ENCODE measurements around the gene SLC27A4.
A peak's percentile ranks its signal among the peaks of the same experiment; 100 is the strongest.

Gene SLC27A4

DNA sequence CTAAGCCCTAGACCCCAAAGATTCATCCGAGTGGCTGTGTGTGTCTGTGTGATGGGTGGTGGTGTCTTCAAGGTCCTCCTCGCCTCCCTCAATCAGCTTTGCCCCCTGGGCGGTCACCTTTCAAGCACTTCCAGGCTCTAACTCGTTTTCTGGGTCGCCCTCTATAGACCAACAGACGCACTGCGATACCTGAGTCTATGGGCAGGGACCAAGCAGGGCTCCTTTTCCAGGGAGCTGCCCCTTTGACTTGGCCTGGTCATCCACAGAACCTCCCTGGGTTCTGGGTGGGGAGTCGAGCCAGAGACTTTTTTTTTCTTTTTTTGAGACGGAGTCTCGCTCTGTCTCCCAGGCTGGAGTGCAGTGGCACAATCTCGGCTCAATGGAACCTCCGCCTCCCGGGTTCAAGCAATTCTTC lies 1.1 kb downstream of the SLC27A4 start:
- Histone ChIP-seq H3K4me3 (ENCODE audit: low read length in 2 of 2) (peak overlapping the region; percentile 67 to 85), H4K8ac (ENCODE audit: low read depth, low read length) (no peak overlapping the region), H3K18ac (ENCODE audit: low read length) (no peak overlapping the region), H2AK5ac (ENCODE audit: low read depth, low read length) (peak overlapping the region; percentile 15), H3K9me3 (replicated peaks in 1 of 2; ENCODE audit: control insufficient read depth in 2 of 2, insufficient read depth in 1 of 2, low read depth in 1 of 2, low read length in 2 of 2) (no peaks in the 10 kb centered on the region), H3K23ac (ENCODE audit: low read depth, low read length, poor library complexity) (peak overlapping the region; percentile 52), H3K36me3 (replicated peaks in 1 of 2; ENCODE audit: control insufficient read depth in 2 of 2, insufficient read depth in 2 of 2, low read length in 2 of 2) (peaks cover 12 to 42% of the 10 kb centered on the region in 2 donors), H2BK12ac (ENCODE audit: low read length) (no peak overlapping the region), H2BK15ac (ENCODE audit: low read length) (no peak overlapping the region), H3K79me1 (ENCODE audit: low read depth, low read length) (no peaks in the 10 kb centered on the region), H3K4me1 (ENCODE audit: control insufficient read depth in 2 of 2, insufficient read depth in 1 of 2, low read depth in 1 of 2, low read length in 2 of 2) (peaks cover 4 to 9% of the 10 kb centered on the region in 2 donors), H2BK120ac (ENCODE audit: low read depth, low read length) (no peak overlapping the region), H3K4me2 (ENCODE audit: insufficient read depth, low read length, poor library complexity, severe bottlenecking) (peak overlapping the region; percentile 97), H3K14ac (ENCODE audit: low read length) (no peak overlapping the region), H3K9ac (ENCODE audit: low read depth, low read length, poor library complexity) (no peak overlapping the region), H4K91ac (ENCODE audit: low read depth, low read length, poor library complexity) (no peak overlapping the region), H3K4ac (ENCODE audit: low read length) (no peak overlapping the region), H2AFZ (ENCODE audit: low read length) (peak overlapping the region; percentile 97), H3K27ac (replicated peaks; ENCODE audit: low read length) (no peak overlapping the region), H3K27me3 (ENCODE audit: control insufficient read depth in 3 of 3, insufficient read depth in 3 of 3, low read depth in 1 of 3, low read length in 3 of 3) (peaks cover 0 to 7% (median 2%) of the 10 kb centered on the region in 3 experiments), H2BK5ac (ENCODE audit: low read length) (no peak overlapping the region)
- no peak for DNase-seq (ENCODE audit: low spot score)
- no CpG with 5 or more reads among the region's 13 CpGs for WGBS, 2 donors (ENCODE audit: extremely low coverage in 2 of 2, insufficient read length in 2 of 2, insufficient replicate concordance in 1 of 2)

DNA sequence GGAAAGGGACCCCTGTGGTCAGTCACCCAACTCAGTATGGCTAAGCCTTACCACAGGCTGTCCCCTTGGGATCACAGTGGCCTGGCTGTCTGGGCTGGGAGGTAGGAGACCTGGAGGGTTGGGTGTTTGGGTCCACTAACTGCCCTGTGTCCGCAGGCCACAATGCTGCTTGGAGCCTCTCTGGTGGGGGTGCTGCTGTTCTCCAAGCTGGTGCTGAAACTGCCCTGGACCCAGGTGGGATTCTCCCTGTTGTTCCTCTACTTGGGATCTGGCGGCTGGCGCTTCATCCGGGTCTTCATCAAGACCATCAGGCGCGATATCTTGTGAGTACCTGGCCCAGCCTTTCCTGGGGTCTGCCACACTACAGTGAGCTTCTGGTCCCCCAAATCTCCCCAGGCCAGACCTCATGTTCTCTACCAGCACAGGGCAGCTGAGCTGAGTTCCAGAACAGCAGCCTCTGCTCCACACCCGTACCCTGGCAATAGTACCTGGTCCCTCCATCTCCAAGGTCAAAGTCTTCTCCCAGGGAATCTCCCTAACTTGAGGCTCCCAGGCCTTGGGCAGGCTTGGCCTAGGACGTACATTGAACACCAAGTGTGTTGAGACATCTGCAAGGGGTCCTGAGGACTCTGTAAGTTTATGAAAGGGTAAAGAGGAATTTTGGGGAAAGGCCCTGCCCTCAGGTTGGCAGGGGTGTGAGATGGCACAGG lies 2.8 kb downstream of the SLC27A4 start:
- Histone ChIP-seq H2BK120ac (ENCODE audit: low read depth, low read length) (no peak overlapping the region), H3K18ac (ENCODE audit: low read length) (no peak overlapping the region), H2BK15ac (ENCODE audit: low read length) (no peak overlapping the region), H3K27me3 (ENCODE audit: control insufficient read depth in 3 of 3, insufficient read depth in 3 of 3, low read depth in 1 of 3, low read length in 3 of 3) (peaks cover 0 to 7% (median 2%) of the 10 kb centered on the region in 3 experiments), H3K4me2 (ENCODE audit: insufficient read depth, low read length, poor library complexity, severe bottlenecking) (no peak overlapping the region), H3K9me3 (replicated peaks in 1 of 2; ENCODE audit: control insufficient read depth in 2 of 2, insufficient read depth in 1 of 2, low read depth in 1 of 2, low read length in 2 of 2) (no peaks in the 10 kb centered on the region), H2BK5ac (ENCODE audit: low read length) (no peak overlapping the region), H3K79me1 (ENCODE audit: low read depth, low read length) (no peaks in the 10 kb centered on the region), H3K14ac (ENCODE audit: low read length) (no peak overlapping the region), H4K91ac (ENCODE audit: low read depth, low read length, poor library complexity) (no peak overlapping the region), H3K4ac (ENCODE audit: low read length) (no peak overlapping the region), H3K9ac (ENCODE audit: low read depth, low read length, poor library complexity) (no peak overlapping the region), H3K36me3 (replicated peaks in 1 of 2; ENCODE audit: control insufficient read depth in 2 of 2, insufficient read depth in 2 of 2, low read length in 2 of 2) (peaks cover 12 to 59% of the 10 kb centered on the region in 2 donors), H3K4me1 (ENCODE audit: control insufficient read depth in 2 of 2, insufficient read depth in 1 of 2, low read depth in 1 of 2, low read length in 2 of 2) (peaks cover 4 to 9% of the 10 kb centered on the region in 2 donors), H3K27ac (replicated peaks; ENCODE audit: low read length) (no peak overlapping the region), H3K4me3 (ENCODE audit: low read length in 2 of 2) (no peak overlapping the region), H3K23ac (ENCODE audit: low read depth, low read length, poor library complexity) (no peak overlapping the region), H2AK5ac (ENCODE audit: low read depth, low read length) (peak overlapping the region; percentile 42), H2BK12ac (ENCODE audit: low read length) (no peak overlapping the region), H4K8ac (ENCODE audit: low read depth, low read length) (no peak overlapping the region), H2AFZ (ENCODE audit: low read length) (no peak overlapping the region)
- WGBS, 2 donors (ENCODE audit: extremely low coverage in 2 of 2, insufficient read length in 2 of 2, insufficient replicate concordance in 1 of 2): no CpG with 5 or more reads among the region's 8 CpGs
- no peak for DNase-seq (ENCODE audit: low spot score)

DNA sequence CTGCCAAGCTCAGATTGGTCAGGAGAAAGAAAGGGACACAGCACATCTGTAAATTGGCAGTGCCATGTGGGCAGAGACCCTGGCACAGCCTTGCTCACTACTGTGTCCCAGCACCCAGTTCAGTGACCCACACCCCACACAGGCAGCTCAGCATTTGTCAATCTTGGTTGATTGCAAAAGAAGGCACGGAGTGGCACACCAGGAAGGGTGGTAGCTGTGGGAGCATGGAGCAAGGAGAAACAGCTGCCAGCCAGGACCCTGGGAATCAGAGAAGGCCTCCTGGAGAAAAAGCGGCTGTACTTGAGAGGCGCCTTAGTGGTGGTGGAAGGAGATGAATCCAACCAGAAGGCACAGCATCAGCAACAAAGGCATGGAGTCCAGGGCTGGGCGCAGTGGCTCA lies 3.5 kb downstream of the SLC27A4 start:
- Histone ChIP-seq H3K4me3 (ENCODE audit: low read length in 2 of 2) (no peak overlapping the region), H3K27ac (replicated peaks; ENCODE audit: low read length) (no peak overlapping the region), H3K23ac (ENCODE audit: low read depth, low read length, poor library complexity) (no peak overlapping the region), H3K14ac (ENCODE audit: low read length) (no peak overlapping the region), H2BK5ac (ENCODE audit: low read length) (no peak overlapping the region), H3K9ac (ENCODE audit: low read depth, low read length, poor library complexity) (no peak overlapping the region), H3K4me1 (ENCODE audit: control insufficient read depth in 2 of 2, insufficient read depth in 1 of 2, low read depth in 1 of 2, low read length in 2 of 2) (peaks cover 4 to 9% of the 10 kb centered on the region in 2 donors), H3K4ac (ENCODE audit: low read length) (no peak overlapping the region), H3K9me3 (replicated peaks in 1 of 2; ENCODE audit: control insufficient read depth in 2 of 2, insufficient read depth in 1 of 2, low read depth in 1 of 2, low read length in 2 of 2) (no peaks in the 10 kb centered on the region), H3K27me3 (ENCODE audit: control insufficient read depth in 3 of 3, insufficient read depth in 3 of 3, low read depth in 1 of 3, low read length in 3 of 3) (peaks cover 0 to 7% (median 2%) of the 10 kb centered on the region in 3 experiments), H2AFZ (ENCODE audit: low read length) (no peak overlapping the region), H2BK12ac (ENCODE audit: low read length) (no peak overlapping the region), H2BK120ac (ENCODE audit: low read depth, low read length) (no peak overlapping the region), H4K91ac (ENCODE audit: low read depth, low read length, poor library complexity) (no peak overlapping the region), H3K79me1 (ENCODE audit: low read depth, low read length) (no peaks in the 10 kb centered on the region), H2AK5ac (ENCODE audit: low read depth, low read length) (no peak overlapping the region), H3K36me3 (replicated peaks in 1 of 2; ENCODE audit: control insufficient read depth in 2 of 2, insufficient read depth in 2 of 2, low read length in 2 of 2) (peaks cover 14 to 66% of the 10 kb centered on the region in 2 donors), H3K4me2 (ENCODE audit: insufficient read depth, low read length, poor library complexity, severe bottlenecking) (no peak overlapping the region), H4K8ac (ENCODE audit: low read depth, low read length) (no peak overlapping the region), H3K18ac (ENCODE audit: low read length) (no peak overlapping the region), H2BK15ac (ENCODE audit: low read length) (no peak overlapping the region)
- WGBS, 2 donors (ENCODE audit: extremely low coverage in 2 of 2, insufficient read length in 2 of 2, insufficient replicate concordance in 1 of 2): no CpG with 5 or more reads among the region's 4 CpGs
- no peak for DNase-seq (ENCODE audit: low spot score)

DNA sequence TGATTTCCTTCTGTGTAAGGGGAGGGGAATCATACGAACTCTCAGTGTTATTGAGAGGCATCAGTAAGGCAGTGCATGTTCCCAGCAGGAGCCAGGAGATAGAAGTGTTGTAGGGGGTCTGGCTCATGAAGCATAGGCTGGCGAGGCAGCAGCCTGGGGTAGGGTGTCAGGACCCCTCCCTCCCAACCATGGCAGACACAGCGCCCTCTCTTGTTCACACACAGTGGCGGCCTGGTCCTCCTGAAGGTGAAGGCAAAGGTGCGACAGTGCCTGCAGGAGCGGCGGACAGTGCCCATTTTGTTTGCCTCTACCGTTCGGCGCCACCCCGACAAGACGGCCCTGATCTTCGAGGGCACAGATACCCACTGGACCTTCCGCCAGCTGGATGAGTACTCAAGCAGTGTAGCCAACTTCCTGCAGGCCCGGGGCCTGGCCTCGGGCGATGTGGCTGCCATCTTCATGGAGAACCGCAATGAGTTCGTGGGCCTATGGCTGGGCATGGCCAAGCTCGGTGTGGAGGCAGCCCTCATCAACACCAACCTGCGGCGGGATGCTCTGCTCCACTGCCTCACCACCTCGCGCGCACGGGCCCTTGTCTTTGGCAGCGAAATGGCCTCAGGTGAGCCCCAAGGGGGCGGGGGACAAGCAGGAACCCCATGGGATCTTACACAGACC lies 4.7 kb downstream of the SLC27A4 start:
- Histone ChIP-seq H3K4ac (ENCODE audit: low read length) (no peak overlapping the region), H3K4me3 (ENCODE audit: low read length in 2 of 2) (no peak overlapping the region), H3K4me1 (ENCODE audit: control insufficient read depth in 2 of 2, insufficient read depth in 1 of 2, low read depth in 1 of 2, low read length in 2 of 2) (peaks cover 4 to 9% of the 10 kb centered on the region in 2 donors), H3K23ac (ENCODE audit: low read depth, low read length, poor library complexity) (no peak overlapping the region), H2BK12ac (ENCODE audit: low read length) (no peak overlapping the region), H2AK5ac (ENCODE audit: low read depth, low read length) (no peak overlapping the region), H3K9ac (ENCODE audit: low read depth, low read length, poor library complexity) (peak overlapping the region; percentile 5), H2BK120ac (ENCODE audit: low read depth, low read length) (no peak overlapping the region), H3K27ac (replicated peaks; ENCODE audit: low read length) (no peak overlapping the region), H2AFZ (ENCODE audit: low read length) (no peak overlapping the region), H3K27me3 (ENCODE audit: control insufficient read depth in 3 of 3, insufficient read depth in 3 of 3, low read depth in 1 of 3, low read length in 3 of 3) (peaks cover 0 to 7% (median 2%) of the 10 kb centered on the region in 3 experiments), H3K4me2 (ENCODE audit: insufficient read depth, low read length, poor library complexity, severe bottlenecking) (no peak overlapping the region), H2BK5ac (ENCODE audit: low read length) (no peak overlapping the region), H3K79me1 (ENCODE audit: low read depth, low read length) (no peaks in the 10 kb centered on the region), H4K8ac (ENCODE audit: low read depth, low read length) (no peak overlapping the region), H3K36me3 (replicated peaks in 1 of 2; ENCODE audit: control insufficient read depth in 2 of 2, insufficient read depth in 2 of 2, low read length in 2 of 2) (peaks cover 15 to 79% of the 10 kb centered on the region in 2 donors), H3K18ac (ENCODE audit: low read length) (no peak overlapping the region), H2BK15ac (ENCODE audit: low read length) (no peak overlapping the region), H3K14ac (ENCODE audit: low read length) (no peak overlapping the region), H4K91ac (ENCODE audit: low read depth, low read length, poor library complexity) (no peak overlapping the region), H3K9me3 (replicated peaks in 1 of 2; ENCODE audit: control insufficient read depth in 2 of 2, insufficient read depth in 1 of 2, low read depth in 1 of 2, low read length in 2 of 2) (no peaks in the 10 kb centered on the region)
- DNase-seq (ENCODE audit: low spot score): no peak
- no CpG with 5 or more reads among the region's 28 CpGs for WGBS, 2 donors (ENCODE audit: extremely low coverage in 2 of 2, insufficient read length in 2 of 2, insufficient replicate concordance in 1 of 2)
